Measurements from ENCODE around the gene ALG14. TPM values are rescaled to one million over a fixed set of nuclear protein-coding genes. Genes with fewer than 3 reads are reported as not detected.

ALG14 gene
- total RNA-seq, 1 donor from 2014 or later: 2.6 TPM

GRCh38 chr1:95010158-95010557 lies 62.6 kb downstream of the ALG14 start:
- no peak for TF ChIP-seq CTCF (IDR thresholded peaks at IDR 0.05; ENCODE audit: borderline replicate concordance)
- intact Hi-C loops (cut with micrococcal nuclease): no loop called here
- H3K9me3 ChIP-seq (replicated peaks): no peaks in the 10 kb centered on the region
- no peaks in the 10 kb centered on the region for H3K27me3 ChIP-seq (ENCODE audit: low read depth)
- H3K27ac ChIP-seq (replicated peaks): no peak overlapping the region
- no peak overlapping the region for H3K4me3 ChIP-seq
- no peaks in the 10 kb centered on the region for H3K36me3 ChIP-seq
- H3K4me1 ChIP-seq: peaks cover 22% of the 10 kb centered on the region
- no peak for DNase-seq

GRCh38 chr1:95007687-95008086 lies 65.1 kb downstream of the ALG14 start:
- peaks cover 8% of the 10 kb centered on the region for H3K4me1 ChIP-seq
- intact Hi-C loops (cut with micrococcal nuclease): no loop called here
- H3K36me3 ChIP-seq: no peaks in the 10 kb centered on the region
- H3K4me3 ChIP-seq: no peak overlapping the region
- no peaks in the 10 kb centered on the region for H3K27me3 ChIP-seq (ENCODE audit: low read depth)
- TF ChIP-seq CTCF (IDR thresholded peaks at IDR 0.05; ENCODE audit: borderline replicate concordance): no peak
- H3K27ac ChIP-seq (replicated peaks): no peak overlapping the region
- H3K9me3 ChIP-seq (replicated peaks): no peaks in the 10 kb centered on the region
- no peak for DNase-seq

GRCh38 chr1:95006681-95007080 lies 66.1 kb downstream of the ALG14 start:
- intact Hi-C loops (cut with micrococcal nuclease): no loop called here
- no peak for TF ChIP-seq CTCF (IDR thresholded peaks at IDR 0.05; ENCODE audit: borderline replicate concordance)
- no peaks in the 10 kb centered on the region for H3K27me3 ChIP-seq (ENCODE audit: low read depth)
- no peaks in the 10 kb centered on the region for H3K36me3 ChIP-seq
- H3K4me1 ChIP-seq: peaks cover 18% of the 10 kb centered on the region
- DNase-seq: no peak
- no peaks in the 10 kb centered on the region for H3K9me3 ChIP-seq (replicated peaks)
- H3K4me3 ChIP-seq: no peak overlapping the region
- no peak overlapping the region for H3K27ac ChIP-seq (replicated peaks)

GRCh38 chr1:95005584-95005983 lies 67.2 kb downstream of the ALG14 start:
- peaks cover 20% of the 10 kb centered on the region for H3K4me1 ChIP-seq
- no peaks in the 10 kb centered on the region for H3K27me3 ChIP-seq (ENCODE audit: low read depth)
- DNase-seq: no peak
- intact Hi-C loops (cut with micrococcal nuclease): no loop called here
- no peak overlapping the region for H3K4me3 ChIP-seq
- no peaks in the 10 kb centered on the region for H3K9me3 ChIP-seq (replicated peaks)
- no peak overlapping the region for H3K27ac ChIP-seq (replicated peaks)
- H3K36me3 ChIP-seq: no peaks in the 10 kb centered on the region
- no peak for TF ChIP-seq CTCF (IDR thresholded peaks at IDR 0.05; ENCODE audit: borderline replicate concordance)

- no peaks in the 10 kb centered on the region for H3K27me3 ChIP-seq (ENCODE audit: low read depth)
- H3K36me3 ChIP-seq: no peaks in the 10 kb centered on the region
- no peak overlapping the region for H3K27ac ChIP-seq (replicated peaks)
- TF ChIP-seq CTCF (IDR thresholded peaks at IDR 0.05; ENCODE audit: borderline replicate concordance): no peak
- DNase-seq: no peak
- no peaks in the 10 kb centered on the region for H3K9me3 ChIP-seq (replicated peaks)
- intact Hi-C loops (cut with micrococcal nuclease): no loop called here
- H3K4me3 ChIP-seq: no peak overlapping the region
- H3K4me1 ChIP-seq: peaks cover 30% of the 10 kb centered on the region
These were observed 68.7 kb downstream of the ALG14 start for GRCh38 chr1:95004013-95004412.

GRCh38 chr1:95003433-95003738 lies 69.4 kb downstream of the ALG14 start:
- intact Hi-C loops (cut with micrococcal nuclease): no loop called here
- H3K4me1 ChIP-seq: peaks cover 30% of the 10 kb centered on the region
- no peaks in the 10 kb centered on the region for H3K9me3 ChIP-seq (replicated peaks)
- no peaks in the 10 kb centered on the region for H3K27me3 ChIP-seq (ENCODE audit: low read depth)
- H3K4me3 ChIP-seq: no peak overlapping the region
- no peak for TF ChIP-seq CTCF (IDR thresholded peaks at IDR 0.05; ENCODE audit: borderline replicate concordance)
- DNase-seq: no peak
- H3K36me3 ChIP-seq: no peaks in the 10 kb centered on the region
- H3K27ac ChIP-seq (replicated peaks): peak overlapping the region; percentile 49
